ENCODE data around the gene ZNRF4.

DNA sequence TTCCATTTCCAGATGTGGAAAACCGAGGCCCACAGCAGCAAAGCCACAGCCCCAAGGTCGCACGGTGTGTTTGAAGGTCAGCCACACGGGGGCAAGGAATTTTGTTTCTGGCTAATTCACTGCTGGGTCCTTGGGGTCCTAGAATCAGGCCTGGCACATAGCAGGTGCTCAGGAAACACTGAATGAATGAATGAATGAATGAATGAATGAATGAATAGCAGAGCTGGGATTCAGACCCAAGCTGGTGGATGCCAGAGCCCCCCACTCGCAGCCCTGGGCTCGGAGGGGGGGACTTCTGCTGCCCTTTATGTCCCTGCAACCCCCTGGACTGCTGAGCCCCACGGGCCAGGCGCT, 37.0 kb downstream of the ZNRF4 start:
- TF ChIP-seq, protein P1, sequence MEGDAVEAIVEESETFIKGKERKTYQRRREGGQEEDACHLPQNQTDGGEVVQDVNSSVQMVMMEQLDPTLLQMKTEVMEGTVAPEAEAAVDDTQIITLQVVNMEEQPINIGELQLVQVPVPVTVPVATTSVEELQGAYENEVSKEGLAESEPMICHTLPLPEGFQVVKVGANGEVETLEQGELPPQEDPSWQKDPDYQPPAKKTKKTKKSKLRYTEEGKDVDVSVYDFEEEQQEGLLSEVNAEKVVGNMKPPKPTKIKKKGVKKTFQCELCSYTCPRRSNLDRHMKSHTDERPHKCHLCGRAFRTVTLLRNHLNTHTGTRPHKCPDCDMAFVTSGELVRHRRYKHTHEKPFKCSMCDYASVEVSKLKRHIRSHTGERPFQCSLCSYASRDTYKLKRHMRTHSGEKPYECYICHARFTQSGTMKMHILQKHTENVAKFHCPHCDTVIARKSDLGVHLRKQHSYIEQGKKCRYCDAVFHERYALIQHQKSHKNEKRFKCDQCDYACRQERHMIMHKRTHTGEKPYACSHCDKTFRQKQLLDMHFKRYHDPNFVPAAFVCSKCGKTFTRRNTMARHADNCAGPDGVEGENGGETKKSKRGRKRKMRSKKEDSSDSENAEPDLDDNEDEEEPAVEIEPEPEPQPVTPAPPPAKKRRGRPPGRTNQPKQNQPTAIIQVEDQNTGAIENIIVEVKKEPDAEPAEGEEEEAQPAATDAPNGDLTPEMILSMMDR (IDR thresholded peaks at IDR 0.05; ENCODE audit: low read length): no peak
- no peak for TF ChIP-seq EZH2 (IDR thresholded peaks at IDR 0.05; ENCODE audit: borderline replicate concordance, low read length)
